IMR-90 (cell line): ENCODE data around the gene PAIP1. TPM values are rescaled to one million over a fixed set of nuclear protein-coding genes. Genes with fewer than 3 reads are reported as not detected.
"Not testable (repeated sequence)": the region's sequence is repeated elsewhere in the genome, so short reads cannot be mapped to it uniquely, and the experiment has no call there.

Experiments used
- ATAC-seq: fragments of 200-7000 bp; cut with Tn5 transposase; 2 replicates; pipeline ENCODE4 v1.9.1; 2020; ENCODE audit warnings: low read depth, mild to moderate bottlenecking, moderate library complexity
- BruUV-seq: library from RNA; stranded (reverse); fragments of 400-500 nt; replicated peaks from 2 replicates; lab custom pipeline; 2021; lab: Mats Ljungman, UMichigan
- CTCF ChIA-PET: fragments of 300-600 bp; formaldehyde crosslinking; extraction: SDS; loops from one replicate; lab custom pipeline; 2021; ENCODE audit warnings: antibody characterized with exemption; lab: Yijun Ruan, JAX
- POLR2A ChIA-PET: fragments of 300-600 bp; sonication (Branson Sonifier 250); formaldehyde crosslinking; loops from one replicate; lab custom pipeline; 2022; ENCODE audit warnings: antibody characterized with exemption; ENCODE audit not compliant: unreplicated experiment; lab: Charles Lee
- DNase-seq: peaks from one replicate; pipeline ENCODE4 v3.0.0; 2013
- H2AFZ ChIP-seq: replicated peaks from 2 replicates; pipeline ENCODE3; 2013; ENCODE audit warnings: low read length, mild to moderate bottlenecking; ENCODE audit not compliant: poor library complexity
- H2AK5ac ChIP-seq: 2 replicates; pipeline ENCODE4 v1.6.1; 2013; ENCODE audit warnings: low read depth, low read length, inconsistent platforms
- H2AK9ac ChIP-seq: replicated peaks from 2 replicates; pipeline ENCODE3; 2013; ENCODE audit warnings: mild to moderate bottlenecking, low read depth, low read length, moderate library complexity; ENCODE audit not compliant: poor library complexity
- H2BK120ac ChIP-seq: 2 replicates; pipeline ENCODE4 v1.6.1; 2013; ENCODE audit warnings: low read depth, low read length, inconsistent platforms
- H2BK15ac ChIP-seq: 3 replicates; pipeline ENCODE4 v1.6.1; 2013; ENCODE audit warnings: low read depth, low read length, inconsistent platforms
- H2BK20ac ChIP-seq: 2 replicates; pipeline ENCODE4 v1.6.1; 2013; ENCODE audit warnings: low read depth, mild to moderate bottlenecking, inconsistent platforms, low read length, moderate library complexity
- H2BK5ac ChIP-seq: 2 replicates; pipeline ENCODE4 v1.6.1; 2013; ENCODE audit warnings: mild to moderate bottlenecking, low read depth, low read length, inconsistent platforms; ENCODE audit not compliant: poor library complexity, severe bottlenecking
- H3K14ac ChIP-seq: replicated peaks from 2 replicates; pipeline ENCODE4 v1.6.1; 2013; ENCODE audit warnings: low read depth, low read length, inconsistent platforms
- H3K18ac ChIP-seq: 2 replicates; pipeline ENCODE4 v1.6.1; 2013; ENCODE audit warnings: low read depth, low read length, control low read depth
- H3K23ac ChIP-seq: 2 replicates; pipeline ENCODE4 v1.6.1; 2013; ENCODE audit warnings: low read depth, low read length, inconsistent platforms
- H3K27ac ChIP-seq: 2 replicates; pipeline ENCODE4 v1.5.1; 2013; ENCODE audit warnings: mild to moderate bottlenecking, control low read depth, low read length; ENCODE audit not compliant: insufficient read depth
- H3K27me3 ChIP-seq: 2 replicates; pipeline ENCODE4 v1.6.1; 2013; ENCODE audit warnings: low read length; ENCODE audit not compliant: control insufficient read depth, insufficient read depth
- H3K36me3 ChIP-seq: 2 replicates; pipeline ENCODE4 v1.6.1; 2013; ENCODE audit warnings: low read length, mixed read lengths; ENCODE audit not compliant: control insufficient read depth, insufficient read depth
- H3K4ac ChIP-seq: 2 replicates; pipeline ENCODE4 v1.6.1; 2013; ENCODE audit warnings: low read depth, low read length, inconsistent platforms
- H3K4me1 ChIP-seq: 2 replicates; pipeline ENCODE4 v1.6.1; 2013; ENCODE audit warnings: low read length, mixed read lengths; ENCODE audit not compliant: control insufficient read depth, insufficient read depth
- H3K4me2 ChIP-seq: 2 replicates; pipeline ENCODE4 v1.6.1; 2013; ENCODE audit warnings: low read depth, mild to moderate bottlenecking, control low read depth, low read length, moderate library complexity
- H3K4me3 ChIP-seq: 2 replicates; pipeline ENCODE4 v1.5.1; 2013; ENCODE audit warnings: low read depth, mild to moderate bottlenecking, control low read depth, low read length, moderate library complexity; ENCODE audit not compliant: insufficient read depth
- H3K56ac ChIP-seq: 2 replicates; pipeline ENCODE4 v1.6.1; 2013; ENCODE audit warnings: low read length, inconsistent platforms; ENCODE audit not compliant: insufficient read depth; ENCODE audit errors: extremely low read depth
- H3K79me1 ChIP-seq, 2 experiments: 2 replicates each; pipeline ENCODE4 v1.6.1; 2013; ENCODE audit warnings: low read length in 2 of 2, inconsistent platforms in 1 of 2, low read depth in 1 of 2
- H3K9ac ChIP-seq: 2 replicates; pipeline ENCODE4 v1.6.1; 2013; ENCODE audit warnings: low read depth, low read length, control low read depth
- H3K9me1 ChIP-seq: 2 replicates; pipeline ENCODE4 v1.6.1; 2013; ENCODE audit warnings: low read length, inconsistent platforms; ENCODE audit not compliant: insufficient read depth
- H3K9me3 ChIP-seq: 2 replicates; pipeline ENCODE4 v1.6.1; 2013; ENCODE audit warnings: low read length; ENCODE audit not compliant: control insufficient read depth, insufficient read depth
- H4K20me1 ChIP-seq: 2 replicates; pipeline ENCODE4 v1.6.1; 2013; ENCODE audit warnings: low read length, inconsistent platforms; ENCODE audit not compliant: insufficient read depth
- H4K5ac ChIP-seq: 2 replicates; pipeline ENCODE4 v1.6.1; 2013; ENCODE audit warnings: mild to moderate bottlenecking, low read depth, low read length, control low read depth
- H4K8ac ChIP-seq, 2 experiments: 2 replicates each; pipeline ENCODE4 v1.6.1; 2013; ENCODE audit warnings: low read depth in 2 of 2, low read length in 2 of 2, control low read depth in 1 of 2, inconsistent platforms in 1 of 2
- H4K91ac ChIP-seq: 2 replicates; pipeline ENCODE4 v1.6.1; 2013; ENCODE audit warnings: low read depth, low read length, inconsistent platforms; ENCODE audit not compliant: insufficient read depth
- BHLHE40 ChIP-seq: fragments of 150-350 bp; IDR thresholded peaks from 2 replicates; pipeline ENCODE4 v1.6.1; 2016; ENCODE audit warnings: mild to moderate bottlenecking, low read depth, low read length
- POLR2A ChIP-seq: IDR thresholded peaks from 2 replicates; pipeline ENCODE4 v1.6.1; 2012; ENCODE audit warnings: mild to moderate bottlenecking, low read depth, low read length
- WGBS, 2 experiments: methylation state at CpG; one replicate each; pipeline versions ENCODE4 v1.1.5 to v1.1.7; 2013; ENCODE audit warnings: missing lambda C conversion rate in 2 of 2; ENCODE audit not compliant: insufficient read length in 1 of 2; ENCODE audit errors: extremely low coverage in 2 of 2; 5-methylcytosine and 5-hydroxymethylcytosine counted together
- dilution Hi-C: fragments of 300-500 bp; cut with HindIII; formaldehyde crosslinking; loops from one replicate; pipeline ENCODE4 v1.14.3; 2018; ENCODE audit warnings: low sequenced_read_pairs; ENCODE audit not compliant: unreplicated experiment
- in situ Hi-C: fragments of 300-500 bp; cut with MboI; formaldehyde crosslinking; loops from 3 replicates; pipeline ENCODE4 v1.14.3; 2019; ENCODE audit warnings: low sequenced_read_pairs, inconsistent platforms, mixed read lengths
- intact Hi-C: fragments of 100-400 bp; cut with micrococcal nuclease; formaldehyde crosslinking; loops from 2 replicates; pipeline ENCODE4 v1.10.0; 2022
- polyA plus RNA-seq, 3 experiments: library from polyadenylated mRNA; depleted of rRNA; stranded (reverse); fragments of >200 nt; gene quantifications; 2 replicates each; pipeline ENCODE4 v1.2.3, GENCODE V29; 2012; ENCODE audit warnings: low replicate concordance in 1 of 3
- total RNA-seq: library from RNA; depleted of rRNA; stranded (reverse); fragments of >200 nt; gene quantifications from 2 replicates; pipeline ENCODE4 v1.2.3, GENCODE V29; 2012

Gene PAIP1
- total and polyA plus RNA-seq, 2 of the 4 experiments (the other 2 are of a cell fraction), result 59.1 to 123 TPM

GRCh38 chr5:43601454-43602260, 44.8 kb upstream of the PAIP1 start:
- no peak overlapping the region for H3K56ac ChIP-seq
- peak overlapping the region; percentile 73; the same call in 1 of the 2 replicates for H2BK20ac ChIP-seq
- peak overlapping the region; percentile 95 for H3K14ac ChIP-seq
- peak overlapping the region; percentile 54 for H3K4me2 ChIP-seq
- peaks cover 19 to 39% of the 10 kb centered on the region in 2 experiments for H3K79me1 ChIP-seq
- no peak overlapping the region for H3K4me3 ChIP-seq
- CTCF ChIA-PET, result no interaction called here
- ATAC-seq (peak; percentile 24; the same call in 1 of the 2 replicates), DNase-seq (peak; percentile 57)
- POLR2A ChIA-PET, result interaction anchor here (0.9 kb wide), 1 partner anchor 117 kb away, joined by 4 read pairs; no protein-coding TSS in a partner anchor
- peak overlapping the region; percentile 18; the same call in 1 of the 2 replicates for H2AK5ac ChIP-seq
- no TSS peak for BruUV-seq
- peak overlapping the region; percentile 69; the same call in 1 of the 2 replicates for H2BK120ac ChIP-seq
- H3K23ac ChIP-seq, result peak overlapping the region; percentile 76
- H3K36me3 ChIP-seq, result no peaks in the 10 kb centered on the region
- peaks cover 2% of the 10 kb centered on the region for H3K4me1 ChIP-seq
- no peaks in the 10 kb centered on the region for H3K9me3 ChIP-seq
- H4K20me1 ChIP-seq, result no peaks in the 10 kb centered on the region
- peak overlapping the region; percentile 15; the same call in 1 of the 2 replicates for H3K27ac ChIP-seq
- no peak overlapping the region for H2AK9ac ChIP-seq
- intact Hi-C loops (loop anchor here (1.0 kb wide), 1 partner anchor 45 kb away; no protein-coding TSS in a partner anchor), in situ Hi-C loops (no loop called here), dilution Hi-C loops (no loop called here)
- no peaks in the 10 kb centered on the region for H3K9me1 ChIP-seq
- H4K8ac ChIP-seq, result peak overlapping the region; percentile 11 to 87; a peak in 3 of 4 replicates
- WGBS, 2 experiments, result no CpG with 5 or more reads among the region's 8 CpGs
- peak overlapping the region; percentile 77 for H4K91ac ChIP-seq
- peak overlapping the region; percentile 69; the same call in 1 of the 2 replicates for H3K18ac ChIP-seq
- H3K27me3 ChIP-seq, result no peaks in the 10 kb centered on the region
- peak overlapping the region; percentile 94; the same call in 1 of the 2 replicates for H4K5ac ChIP-seq
- peak overlapping the region; percentile 47 for H2BK5ac ChIP-seq
- H2AFZ ChIP-seq, result peak overlapping the region; percentile 60
- peak overlapping the region; percentile 23; the same call in 1 of the 3 replicates for H2BK15ac ChIP-seq
- H3K4ac ChIP-seq, result peak overlapping the region; percentile 30
- H3K9ac ChIP-seq, result no peak overlapping the region
- TF ChIP-seq BHLHE40, result 0 out of 2 replicates have a peak, but pooled peaks have one; percentile 28
- no peak for TF ChIP-seq POLR2A

- H2AFZ ChIP-seq, H4K8ac ChIP-seq, H4K5ac ChIP-seq, H3K23ac ChIP-seq, H2AK9ac ChIP-seq, in situ Hi-C loops, dilution Hi-C loops, H2BK5ac ChIP-seq, H2BK15ac ChIP-seq, H3K27me3 ChIP-seq, H3K27ac ChIP-seq, intact Hi-C loops, POLR2A ChIA-PET, H3K56ac ChIP-seq, H3K4me1 ChIP-seq, H3K36me3 ChIP-seq, H3K18ac ChIP-seq, ATAC-seq, H3K4ac ChIP-seq, H4K20me1 ChIP-seq, H2AK5ac ChIP-seq, H2BK20ac ChIP-seq, H2BK120ac ChIP-seq, CTCF ChIA-PET, H3K4me3 ChIP-seq, H3K9me1 ChIP-seq, H4K91ac ChIP-seq, H3K4me2 ChIP-seq, DNase-seq, BruUV-seq, H3K9me3 ChIP-seq, H3K9ac ChIP-seq, H3K14ac ChIP-seq: not testable (repeated sequence)
- no CpG with 5 or more reads among the region's 1 CpG for WGBS, 2 experiments
- peaks cover 8 to 22% of the 10 kb centered on the region in 2 experiments for H3K79me1 ChIP-seq
Observed at GRCh38 chr5:43598927-43599326, 42.0 kb upstream of the PAIP1 start.
